RPMI8226 (cell line): ENCODE data around the gene GJB3.
A peak's percentile ranks its signal among the peaks of the same experiment; 100 is the strongest.
"Not testable (repeated sequence)": the region's sequence is repeated elsewhere in the genome, so short reads cannot be mapped to it uniquely, and the experiment has no call there.

ENCODE experiments used
- DNase-seq: peaks from one replicate; pipeline ENCODE4 v3.0.0-alpha.2; 2015

GJB3 gene

DNA sequence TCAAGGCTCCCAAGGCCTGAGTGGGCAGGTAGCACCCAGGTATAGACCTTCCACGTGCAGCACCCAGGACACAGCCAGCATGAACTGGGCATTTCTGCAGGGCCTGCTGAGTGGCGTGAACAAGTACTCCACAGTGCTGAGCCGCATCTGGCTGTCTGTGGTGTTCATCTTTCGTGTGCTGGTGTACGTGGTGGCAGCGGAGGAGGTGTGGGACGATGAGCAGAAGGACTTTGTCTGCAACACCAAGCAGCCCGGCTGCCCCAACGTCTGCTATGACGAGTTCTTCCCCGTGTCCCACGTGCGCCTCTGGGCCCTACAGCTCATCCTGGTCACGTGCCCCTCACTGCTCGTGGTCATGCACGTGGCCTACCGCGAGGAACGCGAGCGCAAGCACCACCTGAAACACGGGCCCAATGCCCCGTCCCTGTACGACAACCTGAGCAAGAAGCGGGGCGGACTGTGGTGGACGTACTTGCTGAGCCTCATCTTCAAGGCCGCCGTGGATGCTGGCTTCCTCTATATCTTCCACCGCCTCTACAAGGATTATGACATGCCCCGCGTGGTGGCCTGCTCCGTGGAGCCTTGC lies 19.7 kb upstream of the GJB3 start:
- DNase-seq, result no peak

DNA sequence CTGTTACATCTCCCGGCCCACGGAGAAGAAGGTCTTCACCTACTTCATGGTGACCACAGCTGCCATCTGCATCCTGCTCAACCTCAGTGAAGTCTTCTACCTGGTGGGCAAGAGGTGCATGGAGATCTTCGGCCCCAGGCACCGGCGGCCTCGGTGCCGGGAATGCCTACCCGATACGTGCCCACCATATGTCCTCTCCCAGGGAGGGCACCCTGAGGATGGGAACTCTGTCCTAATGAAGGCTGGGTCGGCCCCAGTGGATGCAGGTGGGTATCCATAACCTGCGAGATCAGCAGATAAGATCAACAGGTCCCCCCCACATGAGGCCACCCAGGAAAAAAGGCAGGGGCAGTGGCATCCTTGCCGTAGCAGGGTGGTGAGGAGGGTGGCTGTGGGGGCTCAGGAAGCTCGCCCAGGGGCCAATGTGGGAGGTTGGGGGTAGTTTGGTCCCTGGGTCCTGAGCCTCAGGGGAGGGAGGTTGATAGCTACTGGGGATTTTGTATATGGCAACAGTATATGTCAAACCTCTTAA lies 19.2 kb upstream of the GJB3 start:
- no peak for DNase-seq

DNA sequence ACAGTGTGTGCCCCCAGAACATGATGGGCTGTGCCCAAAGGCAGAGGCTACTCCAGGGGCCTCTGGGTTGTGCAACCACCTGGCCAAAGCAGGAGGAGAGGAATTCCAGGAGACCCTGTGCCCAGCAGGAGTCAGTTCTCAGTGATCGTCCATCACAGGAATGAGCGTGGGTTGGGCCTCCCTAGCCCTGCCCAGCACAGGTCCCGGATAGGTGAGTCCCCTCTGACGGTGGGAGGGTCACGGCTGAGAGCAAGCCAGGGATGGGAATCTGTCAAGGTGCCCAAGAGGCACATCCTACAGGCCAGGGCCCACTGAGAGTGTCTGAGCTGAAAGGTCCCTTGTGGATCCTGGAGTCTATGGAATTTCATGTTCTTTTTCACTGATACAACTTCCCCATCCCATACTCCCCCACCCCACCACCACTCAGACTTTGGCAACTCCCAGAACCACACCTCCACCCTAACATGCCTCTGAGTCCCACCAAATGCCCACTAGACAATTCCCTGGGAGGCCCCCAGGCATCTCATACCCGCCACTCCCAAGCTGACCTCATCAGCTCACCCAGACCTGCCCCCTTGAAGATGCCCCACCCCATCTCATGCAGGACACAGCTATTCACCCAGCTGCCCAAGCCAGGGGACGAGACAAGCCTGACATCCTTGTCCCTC lies 18.4 kb upstream of the GJB3 start:
- DNase-seq, result no peak

DNA sequence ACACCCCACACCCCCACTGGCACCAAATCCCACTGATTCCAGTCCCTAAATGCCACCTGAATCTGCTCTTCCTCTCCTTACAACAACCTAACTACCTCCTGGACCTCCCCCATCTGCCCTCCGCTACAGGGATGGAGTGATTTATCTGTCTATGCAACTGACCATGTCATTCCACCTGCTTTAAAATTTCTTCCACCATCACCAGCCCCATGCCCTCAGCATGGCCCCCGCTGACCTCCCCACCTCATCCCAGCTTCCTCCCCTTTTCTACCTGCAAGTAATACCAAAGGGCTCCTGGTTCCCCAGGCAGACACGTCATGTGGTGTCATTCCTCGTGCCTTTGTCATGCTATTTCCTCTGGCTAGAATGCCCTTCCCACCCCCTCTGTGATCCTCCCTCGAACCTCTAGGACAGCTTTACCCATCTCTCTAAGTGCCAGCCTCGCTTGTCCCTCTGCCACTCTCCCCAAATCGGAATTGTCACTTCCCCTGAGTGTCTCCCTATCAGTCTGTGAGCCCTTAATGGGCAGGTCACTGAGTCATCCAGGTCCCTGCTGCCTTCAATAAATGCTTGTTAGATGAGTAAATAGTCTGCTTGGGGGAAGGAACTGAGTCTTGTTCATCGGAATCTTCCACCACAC lies 17.8 kb upstream of the GJB3 start:
- no peak for DNase-seq

DNA sequence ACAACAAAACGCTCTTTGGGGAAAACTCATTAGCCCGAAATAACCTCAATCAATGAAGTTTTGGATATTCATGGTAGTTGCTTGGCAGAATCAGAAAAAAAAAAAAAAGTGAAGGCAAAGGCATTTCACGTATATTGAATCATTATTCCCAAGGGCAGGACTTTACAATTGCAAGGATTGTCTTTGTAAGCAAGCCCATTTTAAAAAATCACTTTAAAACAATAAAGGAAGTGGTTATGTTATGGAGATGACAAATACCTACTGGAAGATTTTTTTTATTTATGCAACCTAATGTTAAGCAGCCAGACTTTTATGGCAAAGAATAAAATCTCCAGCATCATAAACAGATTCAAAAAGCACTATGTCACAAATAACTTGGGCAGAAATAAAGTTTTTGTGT lies 12.2 kb upstream of the GJB3 start:
- DNase-seq, result no peak

DNA sequence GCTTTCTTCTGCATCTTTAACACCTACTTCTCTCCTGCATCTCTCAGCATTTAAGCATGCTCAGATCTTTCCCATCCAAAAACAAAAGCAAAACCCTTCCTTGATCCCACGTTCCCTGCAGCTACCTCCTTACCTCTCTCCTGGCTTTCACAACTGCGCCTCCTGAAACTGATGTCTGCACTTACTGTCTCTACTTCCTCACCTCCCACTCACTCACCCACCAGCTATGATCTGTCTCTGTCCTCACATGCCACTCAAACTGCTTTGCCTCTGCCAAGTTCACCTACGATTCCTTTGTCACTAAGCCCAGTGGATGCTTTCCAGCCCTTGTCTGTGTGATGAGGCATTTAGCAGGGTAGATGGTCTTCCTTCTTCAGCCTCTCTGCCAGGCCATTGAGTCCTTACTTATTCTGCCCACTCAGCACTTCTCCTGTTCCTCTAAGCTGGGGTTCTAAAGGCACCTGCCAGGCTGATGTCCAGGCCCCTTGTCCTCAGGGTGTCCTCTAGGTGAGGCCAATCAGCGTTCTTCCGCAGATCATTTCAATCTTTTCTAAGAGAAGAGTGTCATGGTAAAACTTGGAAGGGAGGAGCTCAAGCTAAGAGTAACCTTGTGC lies 10.0 kb upstream of the GJB3 start:
- DNase-seq, result no peak

DNA sequence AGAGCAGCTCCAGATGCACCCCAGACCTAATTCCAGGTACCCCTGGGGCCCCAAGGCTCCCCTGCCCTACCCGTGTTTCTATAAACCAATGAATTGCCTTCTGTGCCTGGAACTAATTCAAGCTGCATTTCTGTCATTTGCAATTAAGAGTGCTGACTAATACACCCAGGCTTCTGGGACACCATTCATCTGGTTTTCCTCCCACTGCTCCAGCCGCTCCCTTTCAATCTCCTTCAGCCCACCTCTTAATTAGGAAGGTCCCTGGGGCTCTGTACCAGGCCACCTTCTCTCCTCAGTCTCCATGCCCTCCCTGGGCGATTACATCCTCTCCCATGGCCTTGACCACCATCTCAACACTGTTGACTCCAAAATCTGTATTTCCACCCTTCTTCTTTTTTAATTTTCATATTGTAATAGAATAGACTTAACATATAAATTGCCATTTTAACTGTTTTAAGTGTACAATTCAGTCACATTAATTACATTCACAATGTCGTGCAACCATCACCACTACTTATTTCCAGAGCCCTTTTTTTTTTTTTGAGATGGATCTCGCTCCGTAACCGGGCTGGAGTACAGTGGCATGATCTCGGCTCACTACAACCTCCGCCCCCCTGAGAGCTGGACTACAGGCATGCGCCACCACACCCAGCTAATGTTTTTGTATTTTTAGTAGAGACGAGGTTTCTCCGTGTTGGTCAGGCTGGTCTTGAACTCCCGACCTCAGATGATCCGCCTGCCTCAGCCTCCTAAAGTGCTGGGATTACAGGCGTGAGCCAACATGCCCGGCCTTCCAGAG lies 9.2 kb upstream of the GJB3 start:
- no peak for DNase-seq

DNA sequence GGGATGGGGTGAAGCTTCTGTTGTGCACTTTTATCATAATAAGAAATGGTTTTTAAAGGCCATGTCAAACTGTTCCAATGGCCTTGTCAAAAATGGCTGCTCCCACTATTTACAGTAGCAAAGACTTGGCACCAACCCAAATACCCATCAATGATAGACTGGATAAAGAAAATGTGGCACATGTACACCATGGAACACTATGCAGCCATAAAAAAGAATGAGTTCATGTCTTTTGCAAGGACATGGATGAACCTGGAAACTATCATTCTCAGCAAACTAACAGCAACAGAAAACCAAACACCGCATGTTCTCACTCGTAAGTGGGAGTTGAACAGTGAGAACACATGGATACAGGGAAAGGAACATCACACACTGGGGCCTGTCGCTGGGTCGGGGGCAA lies 7.9 kb upstream of the GJB3 start:
- not testable (repeated sequence) for DNase-seq

DNA sequence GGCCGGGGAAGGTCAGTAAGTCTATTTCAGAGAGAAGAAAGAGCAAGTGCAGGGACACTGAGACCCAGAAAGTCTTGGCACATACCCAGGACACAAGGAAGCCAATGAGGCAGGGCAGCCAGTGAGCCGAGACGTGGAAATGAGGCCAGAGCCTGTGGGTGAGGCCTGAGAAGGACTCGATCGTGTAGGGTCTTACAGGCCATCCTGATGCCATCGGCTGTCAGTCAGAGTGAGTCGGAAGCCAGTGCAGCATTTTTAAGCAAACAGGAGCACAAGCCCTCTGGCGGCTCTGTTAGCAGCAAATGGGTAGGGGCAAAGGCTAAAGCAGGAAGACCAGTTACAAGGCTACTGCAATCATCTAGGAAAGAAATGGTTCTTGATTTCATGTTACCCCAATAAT lies 6.1 kb upstream of the GJB3 start:
- DNase-seq, result no peak

DNA sequence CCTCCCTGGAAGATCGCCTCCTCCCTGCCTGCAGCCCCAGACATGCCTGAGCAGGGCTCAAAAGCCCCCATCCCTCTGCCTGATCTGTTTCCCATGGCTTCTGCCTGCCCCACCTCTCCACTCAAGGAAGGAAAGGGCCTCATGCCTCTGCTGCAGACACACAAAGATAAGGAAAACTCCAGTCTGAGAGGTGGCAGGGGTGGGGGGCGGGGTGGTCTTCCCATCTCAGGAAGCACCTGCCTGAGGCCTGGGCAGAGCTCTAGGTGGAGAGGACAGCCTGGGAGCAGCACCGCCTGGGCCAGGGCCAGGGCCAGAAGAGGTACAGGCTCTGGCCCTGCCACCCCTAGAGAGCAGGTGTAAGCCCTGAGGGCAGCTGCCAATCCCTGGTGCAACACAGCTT lies 4.1 kb upstream of the GJB3 start:
- no peak for DNase-seq

DNA sequence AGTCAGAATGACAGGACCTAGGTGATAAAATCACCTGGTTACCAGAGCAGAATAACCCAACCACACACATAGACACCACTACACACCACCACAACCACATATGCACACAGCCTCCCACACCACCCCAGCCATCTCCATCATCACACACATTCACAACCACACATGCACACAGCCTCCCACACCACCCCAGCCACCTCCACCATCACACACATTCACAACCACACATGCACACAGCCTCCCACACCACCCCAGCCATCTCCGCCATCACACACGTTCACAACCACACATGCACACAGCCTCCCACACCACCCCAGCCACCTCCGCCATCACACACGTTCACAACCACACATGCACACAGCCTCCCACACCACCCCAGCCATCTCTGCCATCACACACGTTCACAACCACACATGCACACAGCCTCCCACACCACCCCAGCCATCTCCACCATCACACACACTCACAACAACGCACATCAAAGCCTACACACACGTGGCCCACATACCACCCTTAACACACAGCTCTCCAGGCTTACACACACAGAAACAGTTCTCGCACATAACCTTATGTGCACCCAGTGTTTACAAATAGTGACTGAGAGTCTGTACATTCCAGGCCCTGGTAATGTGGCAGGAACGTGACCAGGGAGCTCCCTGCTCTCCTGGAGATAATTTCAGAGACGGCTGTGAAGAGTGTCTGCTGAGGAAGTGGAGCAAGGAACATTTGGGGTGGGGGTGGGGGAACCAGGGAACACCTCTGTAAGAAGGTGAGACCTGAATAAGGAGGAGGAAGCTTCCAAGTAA lies 3.3 kb upstream of the GJB3 start:
- DNase-seq, result no peak

DNA sequence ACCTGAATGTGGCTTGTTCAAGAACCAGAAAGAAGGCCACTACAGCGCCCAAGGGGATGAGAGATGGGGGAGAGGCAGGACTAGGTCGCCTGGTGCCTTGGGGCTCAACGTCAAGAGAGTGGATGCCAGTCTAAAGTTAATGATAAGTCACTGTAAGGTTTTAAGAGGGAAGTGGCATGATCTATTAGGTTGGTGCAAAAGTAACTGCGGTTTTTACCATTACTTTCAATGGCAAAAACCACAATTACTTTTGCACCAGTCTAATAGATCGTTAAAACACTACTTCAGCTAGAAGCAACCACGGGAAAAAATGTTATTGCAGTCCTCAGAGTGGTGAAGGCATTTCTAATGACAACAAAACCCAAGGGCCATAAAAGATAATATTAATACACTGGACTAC lies 2.6 kb upstream of the GJB3 start:
- DNase-seq, result no peak

DNA sequence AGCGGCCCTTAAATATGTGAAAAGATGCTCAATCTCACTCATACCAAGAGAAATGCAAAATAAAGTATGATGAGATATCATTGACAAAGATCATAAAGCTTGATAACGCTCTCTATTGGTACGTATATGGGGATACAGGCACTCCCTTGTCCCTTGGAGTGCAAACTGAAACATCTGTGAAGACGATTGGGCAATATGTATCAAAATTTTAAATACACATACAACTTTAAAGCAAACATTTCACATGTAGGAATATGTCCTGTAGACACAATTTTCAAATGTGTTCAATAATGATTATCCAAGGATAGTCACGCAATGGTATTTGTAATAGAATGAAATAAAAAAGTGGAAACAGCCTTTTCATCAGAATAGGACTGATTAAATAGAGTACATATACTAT lies 2.0 kb upstream of the GJB3 start:
- no peak for DNase-seq

DNA sequence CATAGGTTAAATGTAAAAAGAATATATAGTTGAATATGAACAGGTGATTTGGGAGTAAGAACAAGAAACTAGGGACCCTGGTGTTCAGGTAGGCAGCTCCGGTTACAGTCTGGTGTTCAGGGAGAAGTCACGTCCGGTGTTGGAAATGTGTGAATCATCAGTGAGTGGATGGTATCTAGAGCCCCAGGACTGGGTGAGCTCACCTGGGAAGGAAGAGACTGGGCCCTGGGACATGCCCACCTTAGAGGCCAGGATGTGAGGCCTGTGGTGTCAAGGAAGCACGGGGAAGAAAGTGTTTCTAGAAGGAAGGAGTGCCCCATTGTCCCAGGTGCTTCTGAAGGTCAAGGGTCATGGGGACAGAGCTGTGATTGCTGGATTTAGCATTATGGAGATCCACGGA lies 1.5 kb upstream of the GJB3 start:
- no peak for DNase-seq

DNA sequence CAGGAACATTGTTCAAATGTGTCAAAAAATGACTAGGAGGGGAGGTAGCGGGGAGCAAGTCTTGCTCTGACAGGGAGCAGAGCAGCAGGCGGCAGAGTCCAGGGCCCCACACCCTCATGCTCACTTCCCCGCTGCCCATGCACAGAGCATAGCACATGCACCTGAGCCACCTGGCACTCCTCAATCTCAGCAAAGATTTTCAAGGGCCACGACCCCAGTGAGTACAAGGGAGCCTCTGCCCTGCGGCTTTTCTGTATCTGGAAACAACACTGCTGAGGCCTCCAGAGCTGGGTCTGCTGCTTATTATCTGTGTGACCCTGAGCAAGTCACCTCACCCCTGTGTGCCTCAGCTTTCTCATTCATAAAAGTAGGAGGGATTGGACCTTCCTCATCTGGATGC lies 1.1 kb upstream of the GJB3 start:
- DNase-seq, result no peak

DNA sequence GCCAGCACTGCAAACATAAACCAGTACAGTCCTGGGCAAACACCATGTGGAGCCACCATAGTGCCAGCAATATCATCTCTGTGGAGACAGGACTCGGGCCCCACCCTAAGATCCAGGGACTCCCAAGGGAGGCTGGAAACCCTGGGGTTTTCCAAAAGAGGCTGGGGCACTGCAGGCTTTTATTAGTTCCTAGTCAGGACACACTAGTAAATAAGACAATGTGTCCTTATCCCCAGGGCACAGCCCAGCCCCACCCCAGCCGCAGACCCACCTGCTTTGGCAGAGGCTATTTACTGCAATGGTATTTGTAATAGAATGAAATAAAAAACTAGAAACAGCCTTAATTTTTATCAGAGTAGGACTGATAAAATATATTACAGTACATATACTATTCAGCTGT lies 486 bp upstream of the GJB3 start:
- DNase-seq, result no peak

DNA sequence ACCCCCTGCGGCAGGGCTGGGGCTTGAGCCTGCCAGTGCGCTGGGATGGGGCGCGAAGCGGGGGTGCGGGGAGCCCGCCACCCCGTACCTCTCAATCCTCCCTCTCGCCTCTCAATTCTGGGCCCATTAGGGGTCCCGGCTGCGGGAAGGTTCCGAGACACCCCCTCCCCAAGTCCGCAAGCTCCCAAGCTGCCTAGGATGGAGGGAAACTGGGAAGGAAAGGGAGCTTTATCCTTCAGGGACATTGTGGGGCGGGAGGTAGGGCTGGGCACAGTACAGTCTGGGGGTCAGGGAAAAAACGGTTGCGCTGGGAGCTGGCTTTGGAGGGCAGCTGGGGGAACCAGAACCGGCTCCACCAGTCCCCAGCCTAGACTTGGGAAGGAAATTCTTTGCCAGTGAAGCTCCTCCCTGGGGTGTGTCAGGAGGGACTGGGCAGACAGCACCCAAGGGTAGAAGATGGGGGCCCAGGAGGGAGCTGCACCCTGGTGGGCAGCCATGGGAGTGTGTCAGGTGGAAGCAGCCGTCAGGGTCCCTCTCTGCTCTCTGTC lies 904 bp downstream of the GJB3 start:
- no peak for DNase-seq

DNA sequence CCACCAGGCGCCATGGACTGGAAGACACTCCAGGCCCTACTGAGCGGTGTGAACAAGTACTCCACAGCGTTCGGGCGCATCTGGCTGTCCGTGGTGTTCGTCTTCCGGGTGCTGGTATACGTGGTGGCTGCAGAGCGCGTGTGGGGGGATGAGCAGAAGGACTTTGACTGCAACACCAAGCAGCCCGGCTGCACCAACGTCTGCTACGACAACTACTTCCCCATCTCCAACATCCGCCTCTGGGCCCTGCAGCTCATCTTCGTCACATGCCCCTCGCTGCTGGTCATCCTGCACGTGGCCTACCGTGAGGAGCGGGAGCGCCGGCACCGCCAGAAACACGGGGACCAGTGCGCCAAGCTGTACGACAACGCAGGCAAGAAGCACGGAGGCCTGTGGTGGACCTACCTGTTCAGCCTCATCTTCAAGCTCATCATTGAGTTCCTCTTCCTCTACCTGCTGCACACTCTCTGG lies 3.8 kb downstream of the GJB3 start:
- DNase-seq, result peak; percentile 21

DNA sequence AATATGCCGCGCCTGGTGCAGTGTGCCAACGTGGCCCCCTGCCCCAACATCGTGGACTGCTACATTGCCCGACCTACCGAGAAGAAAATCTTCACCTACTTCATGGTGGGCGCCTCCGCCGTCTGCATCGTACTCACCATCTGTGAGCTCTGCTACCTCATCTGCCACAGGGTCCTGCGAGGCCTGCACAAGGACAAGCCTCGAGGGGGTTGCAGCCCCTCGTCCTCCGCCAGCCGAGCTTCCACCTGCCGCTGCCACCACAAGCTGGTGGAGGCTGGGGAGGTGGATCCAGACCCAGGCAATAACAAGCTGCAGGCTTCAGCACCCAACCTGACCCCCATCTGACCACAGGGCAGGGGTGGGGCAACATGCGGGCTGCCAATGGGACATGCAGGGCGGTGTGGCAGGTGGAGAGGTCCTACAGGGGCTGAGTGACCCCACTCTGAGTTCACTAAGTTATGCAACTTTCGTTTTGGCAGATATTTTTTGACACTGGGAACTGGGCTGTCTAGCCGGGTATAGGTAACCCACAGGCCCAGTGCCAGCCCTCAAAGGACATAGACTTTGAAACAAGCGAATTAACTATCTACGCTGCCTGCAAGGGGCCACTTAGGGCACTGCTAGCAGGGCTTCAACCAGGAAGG lies 4.3 kb downstream of the GJB3 start:
- DNase-seq, result peak; percentile 16

DNA sequence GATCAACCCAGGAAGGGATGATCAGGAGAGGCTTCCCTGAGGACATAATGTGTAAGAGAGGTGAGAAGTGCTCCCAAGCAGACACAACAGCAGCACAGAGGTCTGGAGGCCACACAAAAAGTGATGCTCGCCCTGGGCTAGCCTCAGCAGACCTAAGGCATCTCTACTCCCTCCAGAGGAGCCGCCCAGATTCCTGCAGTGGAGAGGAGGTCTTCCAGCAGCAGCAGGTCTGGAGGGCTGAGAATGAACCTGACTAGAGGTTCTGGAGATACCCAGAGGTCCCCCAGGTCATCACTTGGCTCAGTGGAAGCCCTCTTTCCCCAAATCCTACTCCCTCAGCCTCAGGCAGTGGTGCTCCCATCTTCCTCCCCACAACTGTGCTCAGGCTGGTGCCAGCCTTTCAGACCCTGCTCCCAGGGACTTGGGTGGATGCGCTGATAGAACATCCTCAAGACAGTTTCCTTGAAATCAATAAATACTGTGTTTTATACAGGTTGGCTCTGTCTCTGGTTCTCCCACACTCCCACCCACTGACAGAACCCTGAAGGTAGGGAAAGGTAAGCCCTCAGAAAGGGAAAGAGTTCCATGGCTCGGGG lies 5.0 kb downstream of the GJB3 start:
- DNase-seq, result no peak
